CD4-positive, alpha-beta memory T cell (primary cell): ENCODE data around the gene EMC7. TPM values are rescaled to one million over a fixed set of nuclear protein-coding genes. Genes with fewer than 3 reads are reported as not detected.
A peak's percentile ranks its signal among the peaks of the same experiment; 100 is the strongest.

Source experiments
- CTCF ChIA-PET: fragments of 350-600 bp; sonication (Branson Sonifier 250); formaldehyde crosslinking; loops from one replicate; lab custom pipeline; 2021; ENCODE audit warnings: inconsistent platforms; ENCODE audit not compliant: partially characterized antibody; lab: Charles Lee
- POLR2A ChIA-PET: fragments of 350-600 bp; sonication (Branson Sonifier 250); formaldehyde crosslinking; loops from one replicate; lab custom pipeline; 2021; ENCODE audit not compliant: partially characterized antibody; lab: Charles Lee
- DNase-seq, 5 donors: peaks; one replicate each; pipeline versions ENCODE4 v3.0.0 to v3.0.0-alpha.2; 2020 to 2022; ENCODE audit warnings: mixed read lengths in 1 of 5
- H3K27ac ChIP-seq: one replicate; pipeline ENCODE4 v1.7.0; 2013; ENCODE audit warnings: low read depth, low read length
- H3K27me3 ChIP-seq: 2 replicates; pipeline ENCODE4 v1.7.0; 2013; ENCODE audit warnings: mild to moderate bottlenecking, low read length, moderate library complexity; ENCODE audit not compliant: insufficient read depth
- H3K36me3 ChIP-seq: 2 replicates; pipeline ENCODE4 v1.7.0; 2013; ENCODE audit warnings: mild to moderate bottlenecking, low read length, moderate library complexity; ENCODE audit not compliant: insufficient read depth
- H3K4me1 ChIP-seq: 2 replicates; pipeline ENCODE4 v1.7.0; 2013; ENCODE audit warnings: mild to moderate bottlenecking, low read length, moderate library complexity; ENCODE audit not compliant: insufficient read depth
- H3K4me3 ChIP-seq, 2 donors: one replicate each; pipeline ENCODE4 v1.7.0; 2013; ENCODE audit warnings: low read length in 2 of 2, mild to moderate bottlenecking in 1 of 2
- H3K9me3 ChIP-seq, 2 donors: one replicate each; pipeline ENCODE4 v1.7.0; 2013; ENCODE audit warnings: low read length in 2 of 2, control low read depth in 1 of 2; ENCODE audit not compliant: control insufficient read depth in 1 of 2
- H3K27ac Mint-ChIP-seq, 7 donors: one replicate each; pipeline ENCODE4 v1.8.0; 2020 to 2021; ENCODE audit warnings: mixed read lengths in 7 of 7, mild to moderate bottlenecking in 6 of 7, inconsistent platforms in 3 of 7, moderate library complexity in 3 of 7
- H3K27me3 Mint-ChIP-seq, 2 donors: one replicate each; pipeline ENCODE4 v1.8.0; 2020 to 2021; ENCODE audit warnings: mixed read lengths in 2 of 2
- H3K36me3 Mint-ChIP-seq, 2 donors: one replicate each; pipeline ENCODE4 v1.8.0; 2020 to 2021; ENCODE audit warnings: mixed read lengths in 2 of 2, inconsistent platforms in 1 of 2, mild to moderate bottlenecking in 1 of 2
- H3K4me1 Mint-ChIP-seq, 4 donors: one replicate each; pipeline ENCODE4 v1.8.0; 2020 to 2021; ENCODE audit warnings: mixed read lengths in 4 of 4, mild to moderate bottlenecking in 1 of 4
- H3K4me3 Mint-ChIP-seq, 8 donors: one replicate each; pipeline ENCODE4 v1.8.0; 2020 to 2021; ENCODE audit warnings: mixed read lengths in 8 of 8, mild to moderate bottlenecking in 7 of 8, moderate library complexity in 6 of 8, inconsistent platforms in 3 of 8
- H3K9me3 Mint-ChIP-seq, 8 donors: one replicate each; pipeline ENCODE4 v1.8.0; 2020 to 2021; ENCODE audit warnings: mixed read lengths in 8 of 8, mild to moderate bottlenecking in 5 of 8, inconsistent platforms in 3 of 8, moderate library complexity in 1 of 8
- intact Hi-C: fragments of 100-400 bp; cut with micrococcal nuclease; formaldehyde crosslinking; loops from one replicate; pipeline ENCODE4 v1.15.1; 2023
- polyA plus RNA-seq, 2 donors: library from polyadenylated mRNA; unstranded; fragments of 300-500 nt; fragmentation: Illumina TruSeq; gene quantifications; one replicate each; pipeline ENCODE4 v1.2.3, GENCODE V29; 2021
- total RNA-seq, 2 experiments: library from RNA; stranded (reverse); gene quantifications; one replicate each; pipeline ENCODE4 v1.2.3, GENCODE V29; 2021

EMC7 gene
- total and polyA plus RNA-seq, 4 experiments from 2014 or later, result 38.3 to 167 (median 81.3) TPM

GRCh38 chr15:34065261-34065660 is 36.4 kb downstream of the EMC7 start:
- no peak for DNase-seq
- intact Hi-C loops, result no loop called here
- H3K36me3 Mint-ChIP-seq, result no peaks in the 10 kb centered on the region
- ChIA-PET POLR2A (no interaction called here), CTCF (interaction anchor here (1.1 to 10.8 kb wide), 3 partner anchors 8 to 145 kb away, joined by 3 to 118 read pairs (median 3); partner anchors contain the start of gene KATNBL1)
- no peak overlapping the region for H3K4me3 Mint-ChIP-seq
- H3K9me3 Mint-ChIP-seq, result no peaks in the 10 kb centered on the region
- Histone ChIP-seq H3K36me3 (no peaks in the 10 kb centered on the region), H3K27me3 (no peaks in the 10 kb centered on the region), H3K4me1 (no peaks in the 10 kb centered on the region), H3K9me3 (no peaks in the 10 kb centered on the region), H3K4me3 (no peak overlapping the region), H3K27ac (no peak overlapping the region)
- no peaks in the 10 kb centered on the region for H3K27me3 Mint-ChIP-seq
- peak overlapping the region in 3 of 7 donors; percentile 2 to 80 (median 73) for H3K27ac Mint-ChIP-seq
- H3K4me1 Mint-ChIP-seq, result peaks cover 3 to 9% (median 5%) of the 10 kb centered on the region in 4 donors

GRCh38 chr15:34064438-34064837 is 37.2 kb downstream of the EMC7 start:
- intact Hi-C loops, result no loop called here
- H3K27me3 Mint-ChIP-seq, result no peaks in the 10 kb centered on the region
- Histone ChIP-seq H3K4me1 (no peaks in the 10 kb centered on the region), H3K9me3 (no peaks in the 10 kb centered on the region), H3K27ac (no peak overlapping the region), H3K27me3 (no peaks in the 10 kb centered on the region), H3K36me3 (no peaks in the 10 kb centered on the region), H3K4me3 (no peak overlapping the region)
- H3K4me3 Mint-ChIP-seq, result no peak overlapping the region
- no peak for DNase-seq
- peaks cover 3 to 9% (median 5%) of the 10 kb centered on the region in 4 donors for H3K4me1 Mint-ChIP-seq
- H3K9me3 Mint-ChIP-seq, result no peaks in the 10 kb centered on the region
- H3K27ac Mint-ChIP-seq, result peak overlapping the region in 2 of 7 donors; percentile 1 to 68
- POLR2A ChIA-PET, result no interaction called here
- CTCF ChIA-PET, result interaction anchor here (1.1 to 10.8 kb wide), 4 partner anchors 15 to 523 kb away, joined by 3 to 118 read pairs (median 9); partner anchors contain the start of gene KATNBL1
- H3K36me3 Mint-ChIP-seq, result no peaks in the 10 kb centered on the region

- no peaks in the 10 kb centered on the region for H3K36me3 ChIP-seq
- no peak overlapping the region for H3K4me3 ChIP-seq
- ChIA-PET POLR2A (interaction anchor here (1.2 kb wide), 1 partner anchor 21 kb away, joined by 3 read pairs; the partner anchor contains the start of gene AVEN), CTCF (interaction anchor here (0.7 to 10.8 kb wide), 5 partner anchors 14 to 528 kb away, joined by 3 to 118 read pairs (median 4); partner anchors contain the start of gene KATNBL1)
- no peaks in the 10 kb centered on the region for H3K27me3 ChIP-seq
- no peak overlapping the region for H3K27ac ChIP-seq
- Mint-ChIP-seq H3K9me3 (no peaks in the 10 kb centered on the region), H3K4me3 (no peak overlapping the region), H3K36me3 (no peaks in the 10 kb centered on the region), H3K27ac (no peak overlapping the region), H3K27me3 (no peaks in the 10 kb centered on the region), H3K4me1 (peaks cover 3 to 9% (median 5%) of the 10 kb centered on the region in 4 donors)
- no peak for DNase-seq
- H3K4me1 ChIP-seq, result no peaks in the 10 kb centered on the region
- intact Hi-C loops, result no loop called here
- no peaks in the 10 kb centered on the region for H3K9me3 ChIP-seq
These were observed 41.7 kb downstream of the EMC7 start for GRCh38 chr15:34059946-34060345.

GRCh38 chr15:34059476-34059875 is 42.2 kb downstream of the EMC7 start:
- intact Hi-C loops, result no loop called here
- peaks cover under 1 to 5% (median 3%) of the 10 kb centered on the region in 4 donors for H3K4me1 Mint-ChIP-seq
- no peak overlapping the region for H3K4me3 Mint-ChIP-seq
- CTCF ChIA-PET, result interaction anchor here (0.8 to 10.8 kb wide), 4 partner anchors 14 to 528 kb away, joined by 3 to 118 read pairs (median 4); partner anchors contain the start of gene KATNBL1
- H3K27ac Mint-ChIP-seq, result peak overlapping the region in 1 of 7 donors; percentile 43
- no peak for DNase-seq
- Histone ChIP-seq H3K4me1 (no peaks in the 10 kb centered on the region), H3K27me3 (no peaks in the 10 kb centered on the region), H3K4me3 (no peak overlapping the region), H3K9me3 (no peaks in the 10 kb centered on the region), H3K27ac (no peak overlapping the region), H3K36me3 (no peaks in the 10 kb centered on the region)
- POLR2A ChIA-PET, result interaction anchor here (1.2 kb wide), 1 partner anchor 20 kb away, joined by 3 read pairs; the partner anchor contains the start of gene AVEN
- H3K27me3 Mint-ChIP-seq, result no peaks in the 10 kb centered on the region
- H3K9me3 Mint-ChIP-seq, result no peaks in the 10 kb centered on the region
- no peaks in the 10 kb centered on the region for H3K36me3 Mint-ChIP-seq

- no peak overlapping the region for H3K4me3 ChIP-seq
- Mint-ChIP-seq H3K4me1 (peaks cover 0 to 2% (median 1%) of the 10 kb centered on the region in 4 donors), H3K9me3 (peaks cover 0 to 5% (median under 1%) of the 10 kb centered on the region in 8 donors), H3K27ac (no peak overlapping the region), H3K36me3 (peaks cover 0 to 6% of the 10 kb centered on the region in 2 donors), H3K4me3 (no peak overlapping the region), H3K27me3 (no peaks in the 10 kb centered on the region)
- no peak overlapping the region for H3K27ac ChIP-seq
- H3K9me3 ChIP-seq, result no peaks in the 10 kb centered on the region
- ChIA-PET CTCF (interaction anchor here (1.3 to 10.8 kb wide), 2 partner anchors 9 to 154 kb away, joined by 3 to 118 read pairs; partner anchors contain the start of gene KATNBL1), POLR2A (no interaction called here)
- intact Hi-C loops, result no loop called here
- H3K36me3 ChIP-seq, result no peaks in the 10 kb centered on the region
- DNase-seq, result no peak
- H3K27me3 ChIP-seq, result no peaks in the 10 kb centered on the region
- H3K4me1 ChIP-seq, result no peaks in the 10 kb centered on the region
These were observed 44.8 kb downstream of the EMC7 start for GRCh38 chr15:34056911-34057310.

GRCh38 chr15:34055868-34056595 is 45.6 kb downstream of the EMC7 start:
- no peaks in the 10 kb centered on the region for H3K4me1 Mint-ChIP-seq
- Histone ChIP-seq H3K4me1 (no peaks in the 10 kb centered on the region), H3K27me3 (no peaks in the 10 kb centered on the region), H3K27ac (no peak overlapping the region), H3K36me3 (no peaks in the 10 kb centered on the region), H3K9me3 (no peaks in the 10 kb centered on the region), H3K4me3 (no peak overlapping the region)
- intact Hi-C loops, result no loop called here
- no peak overlapping the region for H3K27ac Mint-ChIP-seq
- H3K36me3 Mint-ChIP-seq, result peaks cover 4 to 9% of the 10 kb centered on the region in 2 donors
- no peak for DNase-seq
- CTCF ChIA-PET, result interaction anchor here (1.3 to 10.8 kb wide), 2 partner anchors 10 to 155 kb away, joined by 3 to 118 read pairs; partner anchors contain the start of gene KATNBL1
- POLR2A ChIA-PET, result no interaction called here
- H3K4me3 Mint-ChIP-seq, result no peak overlapping the region
- peaks cover 0 to 4% of the 10 kb centered on the region in 2 donors for H3K27me3 Mint-ChIP-seq
- peaks cover 2 to 14% (median 8%) of the 10 kb centered on the region in 8 donors for H3K9me3 Mint-ChIP-seq

GRCh38 chr15:34054081-34054707 is 47.5 kb downstream of the EMC7 start:
- ChIA-PET CTCF (no interaction called here), POLR2A (no interaction called here)
- Mint-ChIP-seq H3K36me3 (peaks cover 14 to 19% of the 10 kb centered on the region in 2 donors), H3K4me1 (no peaks in the 10 kb centered on the region), H3K9me3 (peaks cover 2 to 29% (median 22%) of the 10 kb centered on the region in 8 donors), H3K4me3 (no peak overlapping the region), H3K27me3 (peaks cover 0 to 6% of the 10 kb centered on the region in 2 donors), H3K27ac (no peak overlapping the region)
- Histone ChIP-seq H3K36me3 (no peaks in the 10 kb centered on the region), H3K4me3 (no peak overlapping the region), H3K27me3 (no peaks in the 10 kb centered on the region), H3K27ac (no peak overlapping the region), H3K4me1 (no peaks in the 10 kb centered on the region), H3K9me3 (no peaks in the 10 kb centered on the region)
- DNase-seq, result no peak
- intact Hi-C loops, result no loop called here
